ENCODE data around the gene ATP5ME. TPM values are rescaled to one million over a fixed set of nuclear protein-coding genes. Genes with fewer than 3 reads are reported as not detected.

The ATP5ME gene
- total RNA-seq, 2 donors from 2014 or later: 108 to 125 TPM

- peaks cover 5% of the 10 kb centered on the region for H3K27me3 Mint-ChIP-seq (ENCODE audit: low read depth)
- H3K4me1 Mint-ChIP-seq (ENCODE audit: low read depth): no peaks in the 10 kb centered on the region
- no peak for DNase-seq
Measured at GRCh38 chr4:623914-624566, 50.0 kb downstream of the ATP5ME start.

GRCh38 chr4:622996-623913, 50.8 kb downstream of the ATP5ME start:
- no peak overlapping the region for H3K4me3 Mint-ChIP-seq
- ATAC-seq (replicated peaks in 1 of 2): no peak
- no peaks in the 10 kb centered on the region for H3K9me3 Mint-ChIP-seq
- DNase-seq: no peak
- peaks cover 5% of the 10 kb centered on the region for H3K27me3 Mint-ChIP-seq (ENCODE audit: low read depth)
- no peaks in the 10 kb centered on the region for H3K36me3 Mint-ChIP-seq (ENCODE audit: insufficient read depth in 2 of 2)
- H3K27ac Mint-ChIP-seq: no peak overlapping the region
- H3K4me1 Mint-ChIP-seq (ENCODE audit: low read depth): no peaks in the 10 kb centered on the region

More at GRCh38 chr4:623914-624566, 50.0 kb downstream of the ATP5ME start:
- no peak overlapping the region for H3K27ac Mint-ChIP-seq
- no peak overlapping the region for H3K4me3 Mint-ChIP-seq
- no peaks in the 10 kb centered on the region for H3K9me3 Mint-ChIP-seq
- ATAC-seq (replicated peaks in 1 of 2): no peak
- H3K36me3 Mint-ChIP-seq (ENCODE audit: insufficient read depth in 2 of 2): no peaks in the 10 kb centered on the region

Other genes starting within 250 kb of the ATP5ME start
- gene ZNF721, start 175.1 kb downstream of the ATP5ME start, total RNA-seq: 10 to 100 TPM; 45.8 to 46.8 TPM
- 10 to 100 TPM; 64.8 to 80.8 TPM for gene PIGG, start 175.1 kb downstream of the ATP5ME start, total RNA-seq
- not detected for gene TMEM271, start 98.0 kb downstream of the ATP5ME start, total RNA-seq
- gene PDE6B, start 48.7 kb downstream of the ATP5ME start, total RNA-seq: 10 to 100 TPM; 14.0 to 18.9 TPM
- gene MYL5, start 266 bp upstream of the ATP5ME start, total RNA-seq: 10 to 100 TPM; 21.3 TPM
- gene SLC49A3, start 14.9 kb upstream of the ATP5ME start, total RNA-seq: under 1 TPM; 0.29 to 0.37 TPM
- 10 to 100 TPM; 31.5 to 35.5 TPM for gene PCGF3, start 31.6 kb upstream of the ATP5ME start, total RNA-seq
- gene CPLX1, start 151.9 kb upstream of the ATP5ME start, total RNA-seq: 1 to 10 TPM; 1.3 to 1.9 TPM

All from activated T-cell treated with anti-CD3 and anti-CD28 coated beads, Interleukin-2, amount 50 U/mL, for 72 hours (primary cell).